SU-DHL-6 (cell line): ENCODE results near the gene LHX1.

Source experiments
- H2AFZ ChIP-seq: fragments of 200-600 bp; sonication (generic); 2 replicates; pipeline ENCODE4 v1.6.1; 2014; ENCODE audit warnings: low read depth, mild to moderate bottlenecking, moderate library complexity, mixed read lengths, antibody characterized with exemption, low read length; ENCODE audit not compliant: severe bottlenecking
- H3F3A ChIP-seq: fragments of 200-600 bp; shearing (Covaris generic); 2 replicates; pipeline ENCODE4 v1.6.0; 2016; ENCODE audit warnings: antibody characterized with exemption, mild to moderate bottlenecking; ENCODE audit not compliant: insufficient read depth
- H3K27ac ChIP-seq: fragments of 200-600 bp; sonication (generic); 2 replicates; pipeline ENCODE4 v1.5.1; 2016; ENCODE audit warnings: low read depth, mild to moderate bottlenecking, low read length, moderate library complexity, mixed read lengths
- H3K27me3 ChIP-seq: fragments of 200-600 bp; sonication (generic), shearing (Covaris generic); 2 replicates; pipeline ENCODE4 v1.6.0; 2014; ENCODE audit warnings: mild to moderate bottlenecking, low read length
- H3K36me3 ChIP-seq: fragments of 200-600 bp; sonication (generic); 2 replicates; pipeline ENCODE4 v1.6.1; 2014; ENCODE audit warnings: mild to moderate bottlenecking, low read length, mixed read lengths
- H3K4me2 ChIP-seq: fragments of 300-600, 200-600 bp; shearing (Covaris generic), sonication (generic); 2 replicates; pipeline ENCODE4 v1.6.0; 2014; ENCODE audit warnings: low read length, low read depth, mild to moderate bottlenecking; ENCODE audit not compliant: poor library complexity, severe bottlenecking
- H3K4me3 ChIP-seq: fragments of 200-600 bp; sonication (generic); 2 replicates; pipeline ENCODE4 v1.5.1; 2014; ENCODE audit warnings: antibody characterized with exemption, low read length, mild to moderate bottlenecking, mixed read lengths; ENCODE audit not compliant: insufficient read depth, poor library complexity, severe bottlenecking
- H3K79me2 ChIP-seq: fragments of 200-600 bp; sonication (generic); 2 replicates; pipeline ENCODE4 v1.6.1; 2014; ENCODE audit warnings: mild to moderate bottlenecking, low read length, moderate library complexity; ENCODE audit not compliant: insufficient read depth
- H3K9ac ChIP-seq: fragments of 200-600 bp; sonication (generic); 2 replicates; pipeline ENCODE4 v1.7.0; 2014; ENCODE audit warnings: mild to moderate bottlenecking, low read length
- H3K9me2 ChIP-seq: fragments of 200-600 bp; sonication (generic); replicated peaks from 2 replicates; pipeline ENCODE4 v1.6.1; 2014; ENCODE audit warnings: low read length; ENCODE audit not compliant: insufficient read depth
- H3K9me3 ChIP-seq: fragments of 200-600 bp; sonication (generic); 2 replicates; pipeline ENCODE4 v1.6.1; 2014; ENCODE audit warnings: low read length, mixed read lengths; ENCODE audit not compliant: insufficient read depth
- H4K20me1 ChIP-seq: fragments of 200-600 bp; sonication (generic); 2 replicates; pipeline ENCODE4 v1.6.1; 2014; ENCODE audit warnings: low read depth, mild to moderate bottlenecking, antibody characterized with exemption, low read length, moderate library complexity, mixed read lengths
- EZH2phosphoT487 ChIP-seq: fragments of 200-600 bp; sonication (generic), shearing (Covaris generic); conservative IDR thresholded peaks from 2 replicates; pipeline ENCODE4 v1.6.1; 2018; ENCODE audit warnings: mild to moderate bottlenecking, antibody characterized with exemption, low read length, moderate library complexity, mixed read lengths
- TF ChIP-seq, protein P1 (sequence below): fragments of 200-600 bp; sonication (generic); IDR thresholded peaks from one replicate; pipeline ENCODE4 v1.5.1; 2017; ENCODE audit warnings: antibody characterized with exemption, mild to moderate bottlenecking, low read length, moderate library complexity; ENCODE audit not compliant: insufficient read depth, poor library complexity, severe bottlenecking

LHX1 gene

DNA sequence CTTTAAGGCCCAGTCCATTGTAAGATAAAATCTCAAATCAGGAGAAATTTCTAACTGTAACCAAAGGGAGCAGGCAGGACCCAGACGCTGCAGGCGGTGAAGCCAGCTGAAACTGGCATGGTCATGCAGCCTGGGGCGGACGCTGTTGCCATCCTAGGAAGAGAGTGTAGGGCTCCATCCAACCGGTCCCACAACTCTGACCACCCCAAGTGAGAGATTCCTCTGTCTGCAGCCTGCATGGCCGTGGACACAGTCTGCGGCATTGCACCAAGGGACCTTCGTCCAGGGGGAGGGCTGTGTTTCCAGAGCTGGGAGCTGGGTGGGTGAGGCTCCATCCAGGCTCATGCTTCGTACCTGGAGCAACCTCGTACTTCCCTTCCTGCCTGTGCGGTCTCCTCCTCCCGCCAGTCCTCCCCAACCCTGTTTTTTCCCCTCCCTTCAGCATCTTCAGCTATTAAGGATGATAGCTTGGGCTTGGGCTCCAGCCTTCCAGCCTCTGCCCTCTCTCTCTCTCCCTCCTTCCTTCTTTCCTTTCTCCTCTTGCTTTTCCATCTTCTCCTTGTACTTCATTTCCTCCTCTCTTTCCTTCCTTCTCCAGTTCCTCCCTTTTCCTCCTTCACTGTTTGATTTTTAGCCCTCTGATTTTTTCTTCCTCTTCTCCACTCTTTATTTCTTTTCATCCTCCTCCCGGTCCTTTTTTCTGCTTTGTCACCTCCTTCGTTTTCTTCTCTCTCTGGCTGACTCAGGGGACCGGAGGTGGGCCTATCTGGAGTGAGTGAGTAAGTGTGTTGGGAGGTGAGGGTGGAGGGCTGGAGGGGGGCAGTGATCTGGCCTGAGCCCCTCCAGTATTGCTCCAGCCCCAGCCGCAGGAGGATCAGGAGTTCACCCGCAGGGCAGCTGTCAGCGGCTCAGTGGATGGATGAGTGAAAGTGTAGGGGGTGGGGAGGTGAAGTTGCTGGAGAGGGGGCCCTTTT lies 17.0 kb upstream of the LHX1 start:
- Histone ChIP-seq H3K27ac (no peak overlapping the region), H3K4me3 (no peak overlapping the region), H4K20me1 (no peaks in the 10 kb centered on the region), H3K9ac (no peak overlapping the region), H3K79me2 (no peaks in the 10 kb centered on the region), H3K36me3 (no peaks in the 10 kb centered on the region), H3K4me2 (no peak overlapping the region), H3K9me3 (no peaks in the 10 kb centered on the region), H3K27me3 (no peaks in the 10 kb centered on the region), H3F3A (no peaks in the 10 kb centered on the region), H2AFZ (no peak overlapping the region), H3K9me2 (no peaks in the 10 kb centered on the region)
- TF ChIP-seq, protein P1, sequence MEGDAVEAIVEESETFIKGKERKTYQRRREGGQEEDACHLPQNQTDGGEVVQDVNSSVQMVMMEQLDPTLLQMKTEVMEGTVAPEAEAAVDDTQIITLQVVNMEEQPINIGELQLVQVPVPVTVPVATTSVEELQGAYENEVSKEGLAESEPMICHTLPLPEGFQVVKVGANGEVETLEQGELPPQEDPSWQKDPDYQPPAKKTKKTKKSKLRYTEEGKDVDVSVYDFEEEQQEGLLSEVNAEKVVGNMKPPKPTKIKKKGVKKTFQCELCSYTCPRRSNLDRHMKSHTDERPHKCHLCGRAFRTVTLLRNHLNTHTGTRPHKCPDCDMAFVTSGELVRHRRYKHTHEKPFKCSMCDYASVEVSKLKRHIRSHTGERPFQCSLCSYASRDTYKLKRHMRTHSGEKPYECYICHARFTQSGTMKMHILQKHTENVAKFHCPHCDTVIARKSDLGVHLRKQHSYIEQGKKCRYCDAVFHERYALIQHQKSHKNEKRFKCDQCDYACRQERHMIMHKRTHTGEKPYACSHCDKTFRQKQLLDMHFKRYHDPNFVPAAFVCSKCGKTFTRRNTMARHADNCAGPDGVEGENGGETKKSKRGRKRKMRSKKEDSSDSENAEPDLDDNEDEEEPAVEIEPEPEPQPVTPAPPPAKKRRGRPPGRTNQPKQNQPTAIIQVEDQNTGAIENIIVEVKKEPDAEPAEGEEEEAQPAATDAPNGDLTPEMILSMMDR = no peak
- TF ChIP-seq EZH2phosphoT487 = no peak

DNA sequence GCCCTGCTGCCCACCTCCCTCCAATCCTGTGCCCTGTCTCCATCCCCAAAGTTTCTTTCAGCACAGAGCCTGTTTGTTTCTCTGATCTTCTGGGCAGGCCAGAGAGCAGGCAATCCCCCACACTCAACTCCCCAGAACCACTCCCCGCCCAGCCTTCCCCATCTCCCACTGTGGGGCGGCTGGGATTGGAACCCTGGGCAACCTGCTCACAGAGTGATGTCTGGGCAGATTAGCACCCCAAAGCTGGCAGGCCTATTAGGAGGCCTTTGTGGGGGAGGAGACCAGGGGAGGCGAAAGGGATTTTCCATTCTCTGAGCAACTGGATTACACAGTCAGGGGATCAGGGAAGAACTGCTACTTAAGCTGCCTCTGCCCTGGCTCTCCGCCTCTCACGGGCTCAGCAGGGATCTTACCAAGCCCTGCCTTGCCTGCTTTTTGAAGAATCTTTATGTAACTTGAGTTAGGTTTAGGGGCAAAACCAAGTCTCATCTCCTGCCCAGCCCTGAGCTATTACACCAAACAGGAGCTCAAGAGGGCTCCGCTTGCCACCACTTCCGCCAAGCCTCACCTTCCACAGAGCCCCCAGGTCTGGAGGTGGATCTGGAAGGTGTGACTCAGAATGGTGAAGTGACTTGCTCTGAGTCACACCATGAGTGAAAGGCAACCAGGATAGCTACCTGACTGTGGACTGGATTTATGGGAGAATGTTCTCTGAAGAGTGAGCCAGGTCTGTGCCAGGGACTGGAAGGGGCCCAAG lies 16.0 kb upstream of the LHX1 start:
- H4K20me1 ChIP-seq = no peaks in the 10 kb centered on the region
- H3K79me2 ChIP-seq = no peaks in the 10 kb centered on the region
- H2AFZ ChIP-seq = no peak overlapping the region
- no peak overlapping the region for H3K4me3 ChIP-seq
- H3K27me3 ChIP-seq = no peaks in the 10 kb centered on the region
- H3K9me2 ChIP-seq = no peaks in the 10 kb centered on the region
- H3K9me3 ChIP-seq = no peaks in the 10 kb centered on the region
- TF ChIP-seq, protein P1 = no peak
- TF ChIP-seq EZH2phosphoT487 = no peak
- no peak overlapping the region for H3K9ac ChIP-seq
- no peaks in the 10 kb centered on the region for H3K36me3 ChIP-seq
- no peak overlapping the region for H3K27ac ChIP-seq
- no peaks in the 10 kb centered on the region for H3F3A ChIP-seq
- no peak overlapping the region for H3K4me2 ChIP-seq

DNA sequence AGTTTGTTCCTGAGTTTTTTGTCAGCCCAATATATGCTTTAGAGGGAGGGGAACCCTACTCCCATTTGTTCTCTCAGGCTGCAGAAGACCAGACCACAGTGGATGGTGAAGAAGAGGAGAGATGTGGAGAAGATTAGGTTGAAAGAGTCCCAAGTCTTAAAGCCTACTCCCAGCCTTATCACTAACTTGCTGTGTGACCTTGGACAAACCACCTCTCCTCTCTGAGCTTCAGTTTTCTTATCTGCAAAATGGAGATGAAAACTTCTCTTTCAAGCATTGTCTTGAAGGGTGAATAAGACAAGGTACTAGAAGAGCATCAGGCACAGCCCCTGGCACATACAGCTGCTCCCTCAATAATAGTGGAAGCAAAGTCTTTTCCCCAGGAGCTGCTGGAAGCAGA lies 15.1 kb upstream of the LHX1 start:
- Histone ChIP-seq H3K27me3 (no peaks in the 10 kb centered on the region), H3K36me3 (no peaks in the 10 kb centered on the region), H3K79me2 (no peaks in the 10 kb centered on the region), H3K4me2 (no peak overlapping the region), H3K4me3 (no peak overlapping the region), H2AFZ (no peak overlapping the region), H3K9me3 (no peaks in the 10 kb centered on the region), H3F3A (no peaks in the 10 kb centered on the region), H3K27ac (no peak overlapping the region), H4K20me1 (no peaks in the 10 kb centered on the region), H3K9me2 (no peaks in the 10 kb centered on the region), H3K9ac (no peak overlapping the region)
- no peak for TF ChIP-seq EZH2phosphoT487
- TF ChIP-seq, protein P1 = no peak
